Colonic mucosa (tissue), 4 donors: ENCODE results near the gene FMNL1. TPM values are rescaled to one million over a fixed set of nuclear protein-coding genes. Genes with fewer than 3 reads are reported as not detected.
A peak's percentile ranks its signal among the peaks of the same experiment; 100 is the strongest.

Experiments
- DNase-seq: peaks from one replicate; pipeline ENCODE4 v3.0.0-alpha.2; 2020
- H3K27ac ChIP-seq: fragments of 200-600 bp; one replicate; pipeline ENCODE4 v1.8.0; 2021
- H3K27me3 ChIP-seq: fragments of 200-600 bp; one replicate; pipeline ENCODE4 v1.8.0; 2021
- H3K36me3 ChIP-seq: fragments of 200-600 bp; one replicate; pipeline ENCODE4 v1.8.0; 2021
- H3K4me1 ChIP-seq: fragments of 200-600 bp; one replicate; pipeline ENCODE4 v1.8.0; 2021; ENCODE audit warnings: mild to moderate bottlenecking
- H3K4me3 ChIP-seq: fragments of 200-600 bp; one replicate; pipeline ENCODE4 v1.8.0; 2021
- H3K9ac ChIP-seq, 2 donors: one replicate each; pipeline ENCODE4 v1.7.0; 2013; ENCODE audit warnings: control low read depth in 2 of 2, low read depth in 2 of 2, low read length in 2 of 2
- H3K9me3 ChIP-seq: fragments of 200-600 bp; one replicate; pipeline ENCODE4 v1.8.0; 2021
- CTCF ChIP-seq: fragments of 200-600 bp; IDR thresholded peaks from one replicate; pipeline ENCODE4 v1.8.0; 2022; ENCODE audit warnings: antibody characterized with exemption, mild to moderate bottlenecking
- intact Hi-C: fragments of 100-400 bp; cut with DNase I; formaldehyde crosslinking; loops from one replicate; pipeline ENCODE4 v1.14.1; 2022
- total RNA-seq, 2 donors: library from RNA; stranded (reverse); fragmentation: NEBNext Ultra II Directional in 1 of 2; extraction: Animal tissue kit (Norgen Biotek cat#: 25700) in 1 of 2; gene quantifications; one replicate each; pipeline ENCODE4 v1.2.1, GENCODE V29; 2021
- donor health status: healthy.
- donor health status: DM: no; HTN: no; CAD: no.
- donor health status: DM: no; HTN: no; CAD: no.

FMNL1 gene
- total RNA-seq, 2 donors from 2014 or later, result 6.8 to 8.4 TPM

DNA sequence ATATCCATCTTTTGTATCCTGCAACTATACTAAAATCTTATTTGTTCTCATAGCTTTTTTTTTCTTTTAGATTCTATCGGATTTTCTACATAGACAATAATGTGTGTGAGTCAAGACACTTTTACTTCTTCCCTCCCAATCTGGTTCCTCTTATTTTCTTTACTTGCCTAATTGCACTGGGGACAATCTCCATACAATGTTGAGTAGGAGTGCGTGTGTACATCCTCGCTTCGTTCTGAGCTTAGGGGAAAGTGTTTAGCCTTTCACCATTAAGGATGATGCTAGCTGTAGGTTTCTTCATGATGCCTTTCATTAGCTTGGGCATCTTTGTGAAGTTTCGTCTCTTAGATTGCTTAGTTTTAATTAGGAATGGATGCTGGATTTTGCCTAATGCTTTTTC is 37.3 kb downstream of the FMNL1 start:
- Histone ChIP-seq H3K4me3 (no peak overlapping the region), H3K27ac (no peak overlapping the region), H3K36me3 (no peaks in the 10 kb centered on the region), H3K9ac (no peak overlapping the region), H3K4me1 (peaks cover 7% of the 10 kb centered on the region), H3K27me3 (no peaks in the 10 kb centered on the region), H3K9me3 (no peaks in the 10 kb centered on the region)
- DNase-seq, result no peak
- intact Hi-C loops, result no loop called here
- TF ChIP-seq CTCF, result no peak

- peaks cover 11% of the 10 kb centered on the region for H3K4me1 ChIP-seq
- no peaks in the 10 kb centered on the region for H3K36me3 ChIP-seq
- H3K9me3 ChIP-seq, result no peaks in the 10 kb centered on the region
- H3K4me3 ChIP-seq, result no peak overlapping the region
- no peak overlapping the region for H3K9ac ChIP-seq
- DNase-seq, result no peak
- H3K27ac ChIP-seq, result no peak overlapping the region
- no peaks in the 10 kb centered on the region for H3K27me3 ChIP-seq
- intact Hi-C loops, result no loop called here
- TF ChIP-seq CTCF, result no peak
Observed at GRCh38 chr17:45260204-45260783, 38.6 kb downstream of the FMNL1 start.

DNA sequence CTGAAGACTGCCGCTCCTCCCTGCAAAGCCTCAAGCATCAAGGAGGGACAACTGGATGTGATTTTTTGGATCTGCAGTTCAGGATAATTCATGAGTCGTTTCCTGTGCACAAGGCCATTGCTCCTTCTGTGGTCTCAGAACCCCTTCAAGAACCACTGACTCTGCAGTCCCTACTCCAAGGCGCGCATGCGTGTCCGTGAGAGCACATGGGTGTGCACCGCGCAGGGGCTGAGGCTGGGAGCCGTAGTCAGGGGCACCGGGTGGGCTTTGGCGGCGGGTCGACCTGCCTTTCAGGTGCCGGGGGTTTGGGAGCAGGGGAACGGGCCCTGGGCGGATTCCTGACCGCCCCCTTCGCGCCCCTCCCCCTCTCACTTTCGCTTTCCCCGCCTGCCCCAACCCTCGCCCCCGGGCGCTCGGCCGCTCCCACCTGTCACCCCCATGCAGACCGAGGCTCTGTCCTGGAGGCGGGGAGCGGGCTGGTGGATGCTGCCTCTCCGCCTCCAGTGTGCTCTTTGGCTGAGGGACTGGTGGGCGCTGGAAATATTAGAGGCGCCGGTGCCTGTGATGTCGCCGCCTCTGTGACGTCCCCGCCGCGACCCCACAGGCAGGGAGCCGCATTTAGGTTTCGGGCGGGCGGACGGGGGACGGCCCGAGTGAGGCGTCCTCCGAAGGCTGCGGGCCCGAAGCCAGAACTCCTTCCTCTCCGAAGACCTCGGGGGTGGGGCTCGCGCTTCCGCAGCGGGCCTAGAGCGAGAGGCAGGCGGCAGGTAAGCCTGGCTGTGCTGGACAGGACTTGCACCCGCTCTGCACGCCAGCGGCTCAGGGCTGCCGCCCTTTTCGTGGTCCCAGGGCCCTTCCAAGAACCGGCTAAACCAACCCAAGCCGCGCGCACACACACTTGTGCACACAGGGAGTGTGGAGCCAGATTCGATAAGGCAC is 40.2 kb downstream of the FMNL1 start, which contains the start of gene SPATA32:
TSS of gene SPATA32 (minus strand) at position 518 of the 939 bp plus-strand sequence. CDS start at position 440, 78 bp downstream.
- TF ChIP-seq CTCF, result no peak
- Histone ChIP-seq H3K36me3 (peaks cover 5% of the 10 kb centered on the region), H3K4me3 (peak within 1 kb of the TSS; percentile 61), H3K9ac (peak within 1 kb of the TSS; percentile 68 to 78), H3K27ac (peak within 1 kb of the TSS; percentile 32), H3K27me3 (no peaks in the 10 kb centered on the region), H3K9me3 (no peaks in the 10 kb centered on the region), H3K4me1 (peaks cover 20% of the 10 kb centered on the region)
- intact Hi-C loops, result no loop called here
- peak; percentile 74 for DNase-seq

- Histone ChIP-seq H3K9ac (peak overlapping the region; percentile 68 to 78), H3K27ac (no peak overlapping the region)
Observed at GRCh38 chr17:45262516-45263476, 41.1 kb downstream of the FMNL1 start.

More at GRCh38 chr17:45262516-45263476, 41.1 kb downstream of the FMNL1 start:
- peak overlapping the region; percentile 61 for H3K4me3 ChIP-seq
- no peaks in the 10 kb centered on the region for H3K9me3 ChIP-seq
- DNase-seq, result no peak
- H3K36me3 ChIP-seq, result peaks cover 5% of the 10 kb centered on the region
- no peaks in the 10 kb centered on the region for H3K27me3 ChIP-seq
- TF ChIP-seq CTCF, result no peak
- intact Hi-C loops, result no loop called here
- H3K4me1 ChIP-seq, result peaks cover 20% of the 10 kb centered on the region
